DND-41 (cell line): Measurements from ENCODE around the gene TCF25.
"Not testable (repeated sequence)": the region's sequence is repeated elsewhere in the genome, so short reads cannot be mapped to it uniquely, and the experiment has no call there.

Experiments used
- EZH2 ChIP-seq: IDR thresholded peaks from 3 replicates; pipeline ENCODE4 v1.6.1; 2012; ENCODE audit warnings: borderline replicate concordance, low read depth, mild to moderate bottlenecking, moderate library complexity, low read length, inconsistent platforms; ENCODE audit not compliant: severe bottlenecking
- TF ChIP-seq, protein P1 (sequence below): IDR thresholded peaks from 2 replicates; pipeline ENCODE4 v1.5.1; 2012; ENCODE audit warnings: borderline replicate concordance, low read length, moderate library complexity, mild to moderate bottlenecking; ENCODE audit not compliant: poor library complexity, severe bottlenecking; ENCODE audit errors: extremely low read depth

GRCh38 chr16:89914642-89915285 is 41.4 kb downstream of the TCF25 start:
- TF ChIP-seq, protein P1, sequence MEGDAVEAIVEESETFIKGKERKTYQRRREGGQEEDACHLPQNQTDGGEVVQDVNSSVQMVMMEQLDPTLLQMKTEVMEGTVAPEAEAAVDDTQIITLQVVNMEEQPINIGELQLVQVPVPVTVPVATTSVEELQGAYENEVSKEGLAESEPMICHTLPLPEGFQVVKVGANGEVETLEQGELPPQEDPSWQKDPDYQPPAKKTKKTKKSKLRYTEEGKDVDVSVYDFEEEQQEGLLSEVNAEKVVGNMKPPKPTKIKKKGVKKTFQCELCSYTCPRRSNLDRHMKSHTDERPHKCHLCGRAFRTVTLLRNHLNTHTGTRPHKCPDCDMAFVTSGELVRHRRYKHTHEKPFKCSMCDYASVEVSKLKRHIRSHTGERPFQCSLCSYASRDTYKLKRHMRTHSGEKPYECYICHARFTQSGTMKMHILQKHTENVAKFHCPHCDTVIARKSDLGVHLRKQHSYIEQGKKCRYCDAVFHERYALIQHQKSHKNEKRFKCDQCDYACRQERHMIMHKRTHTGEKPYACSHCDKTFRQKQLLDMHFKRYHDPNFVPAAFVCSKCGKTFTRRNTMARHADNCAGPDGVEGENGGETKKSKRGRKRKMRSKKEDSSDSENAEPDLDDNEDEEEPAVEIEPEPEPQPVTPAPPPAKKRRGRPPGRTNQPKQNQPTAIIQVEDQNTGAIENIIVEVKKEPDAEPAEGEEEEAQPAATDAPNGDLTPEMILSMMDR = not testable (repeated sequence)
- not testable (repeated sequence) for TF ChIP-seq EZH2
